HEK293 (cell line): Measurements from ENCODE around the gene RP2.

Experiments
- FEZF1 ChIP-seq: fragments of 450-650 bp; formaldehyde crosslinking; IDR thresholded peaks from 2 replicates; pipeline ENCODE4 v1.5.1; 2016; ENCODE audit warnings: missing biosample characterization, missing genetic modification characterization
- HOXA7 ChIP-seq: sonication (generic); formaldehyde crosslinking; IDR thresholded peaks from 2 replicates; pipeline ENCODE4 v1.8.1; 2022; ENCODE audit warnings: missing genetic modification reagents, borderline replicate concordance
- IKZF3 ChIP-seq: fragments of 450-650 bp; IDR thresholded peaks from 2 replicates; pipeline ENCODE4 v1.5.0; 2018; ENCODE audit warnings: missing biosample characterization, mild to moderate bottlenecking, missing genetic modification characterization, moderate library complexity
- KLF7 ChIP-seq: fragments of 450-650 bp; formaldehyde crosslinking; IDR thresholded peaks from 2 replicates; pipeline ENCODE4 v1.5.1; 2016; ENCODE audit warnings: missing biosample characterization, missing genetic modification characterization, borderline replicate concordance
- OSR2 ChIP-seq: fragments of 450-650 bp; formaldehyde crosslinking; IDR thresholded peaks from 2 replicates; pipeline ENCODE4 v1.5.1; 2016; ENCODE audit warnings: missing biosample characterization, missing genetic modification characterization
- PRDM1 ChIP-seq: fragments of 450-650 bp; formaldehyde crosslinking; IDR thresholded peaks from 2 replicates; pipeline ENCODE4; 2016; ENCODE audit warnings: missing biosample characterization, missing genetic modification characterization
- ZBTB10 ChIP-seq: fragments of 450-650 bp; formaldehyde crosslinking; IDR thresholded peaks from 2 replicates; pipeline ENCODE4 v1.5.1; 2016; ENCODE audit warnings: missing biosample characterization, missing genetic modification characterization
- ZBTB17 ChIP-seq: fragments of 450-650 bp; formaldehyde crosslinking; IDR thresholded peaks from 2 replicates; pipeline ENCODE4 v1.5.1; 2016; ENCODE audit warnings: missing biosample characterization, missing genetic modification characterization
- ZBTB21 ChIP-seq: fragments of 450-650 bp; formaldehyde crosslinking; IDR thresholded peaks from 2 replicates; pipeline ENCODE4 v1.5.1; 2017; ENCODE audit warnings: missing biosample characterization, missing genetic modification characterization
- ZBTB48 ChIP-seq: fragments of 450-650 bp; formaldehyde crosslinking; IDR thresholded peaks from 2 replicates; pipeline ENCODE4 v1.5.1; 2016; ENCODE audit warnings: missing biosample characterization, missing genetic modification characterization
- ZNF114 ChIP-seq: fragments of 450-650 bp; formaldehyde crosslinking; IDR thresholded peaks from 2 replicates; pipeline ENCODE4 v1.5.0; 2017; ENCODE audit warnings: missing biosample characterization, missing genetic modification characterization
- ZNF121 ChIP-seq: fragments of 450-650 bp; formaldehyde crosslinking; IDR thresholded peaks from 2 replicates; pipeline ENCODE4 v1.5.1; 2016; ENCODE audit warnings: missing biosample characterization, missing genetic modification characterization
- ZNF155 ChIP-seq: fragments of 450-650 bp; formaldehyde crosslinking; IDR thresholded peaks from 2 replicates; pipeline ENCODE4 v1.5.1; 2016; ENCODE audit warnings: missing biosample characterization, missing genetic modification characterization
- ZNF19 ChIP-seq: fragments of 450-650 bp; formaldehyde crosslinking; IDR thresholded peaks from 2 replicates; pipeline ENCODE4; 2016; ENCODE audit warnings: missing biosample characterization, missing genetic modification characterization, low read depth
- ZNF248 ChIP-seq: fragments of 450-650 bp; formaldehyde crosslinking; IDR thresholded peaks from 2 replicates; pipeline ENCODE4 v1.5.1; 2017; ENCODE audit warnings: missing biosample characterization, missing genetic modification characterization
- ZNF266 ChIP-seq: fragments of 450-650 bp; formaldehyde crosslinking; IDR thresholded peaks from 2 replicates; pipeline ENCODE4 v1.5.1; 2016; ENCODE audit warnings: missing biosample characterization, missing genetic modification characterization, low read depth
- ZNF366 ChIP-seq: fragments of 450-650 bp; formaldehyde crosslinking; conservative IDR thresholded peaks from 2 replicates; pipeline ENCODE4 v1.5.1; 2016; ENCODE audit warnings: missing biosample characterization, missing genetic modification characterization
- ZNF398 ChIP-seq: fragments of 450-650 bp; formaldehyde crosslinking; IDR thresholded peaks from 2 replicates; pipeline ENCODE4 v1.5.1; 2017; ENCODE audit warnings: missing biosample characterization, missing genetic modification characterization
- ZNF513 ChIP-seq: fragments of 450-650 bp; IDR thresholded peaks from 2 replicates; pipeline ENCODE4 v1.5.1; 2018; ENCODE audit warnings: missing biosample characterization, missing genetic modification characterization
- ZNF544 ChIP-seq: fragments of 450-650 bp; formaldehyde crosslinking; IDR thresholded peaks from 2 replicates; pipeline ENCODE4 v1.5.0; 2017; ENCODE audit warnings: missing biosample characterization, missing genetic modification characterization
- ZNF629 ChIP-seq: fragments of 450-650 bp; formaldehyde crosslinking; IDR thresholded peaks from 2 replicates; pipeline ENCODE4 v1.5.1; 2017; ENCODE audit warnings: missing biosample characterization, missing genetic modification characterization
- ZNF785 ChIP-seq: fragments of 450-650 bp; formaldehyde crosslinking; IDR thresholded peaks from 2 replicates; pipeline ENCODE4 v1.5.1; 2016; ENCODE audit warnings: missing biosample characterization, missing genetic modification characterization
- TF ChIP-seq, protein P1 (sequence below): fragments of 450-650 bp; formaldehyde crosslinking; IDR thresholded peaks from 2 replicates; pipeline ENCODE4 v1.5.1; 2016; ENCODE audit warnings: missing biosample characterization, missing genetic modification characterization
- TF ChIP-seq, protein P2 (sequence below): fragments of 450-650 bp; formaldehyde crosslinking; IDR thresholded peaks from 2 replicates; pipeline ENCODE4 v1.5.1; 2016; ENCODE audit warnings: missing biosample characterization, missing genetic modification characterization
- TF ChIP-seq, protein P3 (sequence below): fragments of 450-650 bp; formaldehyde crosslinking; IDR thresholded peaks from 2 replicates; pipeline ENCODE4 v1.5.1; 2017; ENCODE audit warnings: missing biosample characterization, missing genetic modification characterization
- TF ChIP-seq, protein P4 (sequence below): fragments of 450-650 bp; formaldehyde crosslinking; IDR thresholded peaks from 2 replicates; pipeline ENCODE4 v1.5.1; 2016; ENCODE audit warnings: missing biosample characterization, missing genetic modification characterization

Gene RP2

DNA sequence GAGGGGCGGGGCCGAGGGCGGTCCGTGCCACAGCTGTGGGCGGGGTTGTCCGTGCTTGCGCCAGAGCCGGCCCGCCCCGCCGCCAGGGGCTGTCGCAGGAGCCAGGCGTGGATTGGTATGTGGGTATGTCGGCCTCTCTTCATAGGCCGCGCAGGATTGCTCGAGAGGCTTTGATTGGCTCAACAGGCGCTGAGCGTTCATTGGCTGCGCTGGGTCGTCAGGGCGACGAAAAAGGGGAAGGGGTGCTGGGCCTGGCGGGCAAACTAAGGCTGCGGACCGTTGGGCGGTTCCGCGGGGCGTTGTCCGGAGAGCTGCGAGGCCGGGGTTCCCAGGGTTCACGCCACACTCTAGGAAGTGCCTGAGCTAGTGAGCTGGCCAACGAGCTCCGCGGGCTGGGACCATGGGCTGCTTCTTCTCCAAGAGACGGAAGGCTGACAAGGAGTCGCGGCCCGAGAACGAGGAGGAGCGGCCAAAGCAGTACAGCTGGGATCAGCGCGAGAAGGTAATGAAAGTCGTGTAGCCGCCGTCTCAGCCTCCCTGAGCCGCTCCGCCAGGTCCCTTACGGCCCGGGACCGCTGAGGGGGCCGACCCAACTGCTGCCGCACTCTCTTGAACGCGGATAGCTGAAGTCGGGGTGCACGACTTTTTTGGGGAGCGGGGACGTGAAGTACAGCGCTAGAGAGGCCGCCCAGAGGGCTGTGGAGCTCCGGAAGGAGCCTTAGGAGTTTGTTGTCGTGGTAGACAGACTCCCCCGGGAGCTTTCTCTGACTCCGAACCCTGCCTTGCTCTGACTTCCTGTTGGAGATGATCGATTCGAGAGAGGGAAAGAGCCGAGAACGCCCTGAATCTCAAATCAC is at the start of gene RP2 (continued):
- TF ChIP-seq, protein P1, sequence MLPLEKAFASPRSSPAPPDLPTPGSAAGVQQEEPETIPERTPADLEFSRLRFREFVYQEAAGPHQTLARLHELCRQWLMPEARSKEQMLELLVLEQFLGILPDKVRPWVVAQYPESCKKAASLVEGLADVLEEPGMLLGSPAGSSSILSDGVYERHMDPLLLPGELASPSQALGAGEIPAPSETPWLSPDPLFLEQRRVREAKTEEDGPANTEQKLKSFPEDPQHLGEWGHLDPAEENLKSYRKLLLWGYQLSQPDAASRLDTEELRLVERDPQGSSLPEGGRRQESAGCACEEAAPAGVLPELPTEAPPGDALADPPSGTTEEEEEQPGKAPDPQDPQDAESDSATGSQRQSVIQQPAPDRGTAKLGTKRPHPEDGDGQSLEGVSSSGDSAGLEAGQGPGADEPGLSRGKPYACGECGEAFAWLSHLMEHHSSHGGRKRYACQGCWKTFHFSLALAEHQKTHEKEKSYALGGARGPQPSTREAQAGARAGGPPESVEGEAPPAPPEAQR (tag by site-specific recombination), result no peak
- TF ChIP-seq ZBTB48 (tag by site-specific recombination), result peak; percentile 98
- no peak for TF ChIP-seq HOXA7 (CRISPR knock-in tag)
- peak; percentile 36 for TF ChIP-seq PRDM1 (tag by site-specific recombination)
- TF ChIP-seq ZNF544 (tag by site-specific recombination), result no peak
- TF ChIP-seq, protein P2, sequence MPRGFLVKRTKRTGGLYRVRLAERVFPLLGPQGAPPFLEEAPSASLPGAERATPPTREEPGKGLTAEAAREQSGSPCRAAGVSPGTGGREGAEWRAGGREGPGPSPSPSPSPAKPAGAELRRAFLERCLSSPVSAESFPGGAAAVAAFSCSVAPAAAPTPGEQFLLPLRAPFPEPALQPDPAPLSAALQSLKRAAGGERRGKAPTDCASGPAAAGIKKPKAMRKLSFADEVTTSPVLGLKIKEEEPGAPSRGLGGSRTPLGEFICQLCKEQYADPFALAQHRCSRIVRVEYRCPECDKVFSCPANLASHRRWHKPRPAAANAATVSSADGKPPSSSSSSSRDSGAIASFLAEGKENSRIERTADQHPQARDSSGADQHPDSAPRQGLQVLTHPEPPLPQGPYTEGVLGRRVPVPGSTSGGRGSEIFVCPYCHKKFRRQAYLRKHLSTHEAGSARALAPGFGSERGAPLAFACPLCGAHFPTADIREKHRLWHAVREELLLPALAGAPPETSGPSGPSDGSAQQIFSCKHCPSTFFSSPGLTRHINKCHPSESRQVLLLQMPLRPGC (tag by site-specific recombination), result no peak
- TF ChIP-seq ZBTB17, result peak; percentile 95
- no peak for TF ChIP-seq ZNF266 (tag by site-specific recombination)
- no peak for TF ChIP-seq ZNF398 (tag by site-specific recombination)
- no peak for TF ChIP-seq ZNF155
- no peak for TF ChIP-seq ZNF121 (tag by site-specific recombination)
- TF ChIP-seq KLF7 (tag by site-specific recombination), result peak; percentile 95
- TF ChIP-seq ZBTB10 (tag by site-specific recombination), result peak; percentile 80
- no peak for TF ChIP-seq ZNF19 (tag by site-specific recombination)
- no peak for TF ChIP-seq ZNF114 (tag by site-specific recombination)
- no peak for TF ChIP-seq ZNF513
- TF ChIP-seq, protein P3, sequence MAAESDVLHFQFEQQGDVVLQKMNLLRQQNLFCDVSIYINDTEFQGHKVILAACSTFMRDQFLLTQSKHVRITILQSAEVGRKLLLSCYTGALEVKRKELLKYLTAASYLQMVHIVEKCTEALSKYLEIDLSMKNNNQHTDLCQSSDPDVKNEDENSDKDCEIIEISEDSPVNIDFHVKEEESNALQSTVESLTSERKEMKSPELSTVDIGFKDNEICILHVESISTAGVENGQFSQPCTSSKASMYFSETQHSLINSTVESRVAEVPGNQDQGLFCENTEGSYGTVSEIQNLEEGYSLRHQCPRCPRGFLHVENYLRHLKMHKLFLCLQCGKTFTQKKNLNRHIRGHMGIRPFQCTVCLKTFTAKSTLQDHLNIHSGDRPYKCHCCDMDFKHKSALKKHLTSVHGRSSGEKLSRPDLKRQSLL (tag by site-specific recombination), result no peak
- TF ChIP-seq ZNF366 (tag by site-specific recombination), result no peak
- no peak for TF ChIP-seq ZNF248 (tag by site-specific recombination)
- no peak for TF ChIP-seq ZNF785 (tag by site-specific recombination)
- no peak for TF ChIP-seq ZBTB21 (tag by site-specific recombination)
- TF ChIP-seq ZNF629, result no peak
- no peak for TF ChIP-seq IKZF3 (tag by site-specific recombination)
- no peak for TF ChIP-seq FEZF1 (tag by site-specific recombination)
- TF ChIP-seq, protein P4, sequence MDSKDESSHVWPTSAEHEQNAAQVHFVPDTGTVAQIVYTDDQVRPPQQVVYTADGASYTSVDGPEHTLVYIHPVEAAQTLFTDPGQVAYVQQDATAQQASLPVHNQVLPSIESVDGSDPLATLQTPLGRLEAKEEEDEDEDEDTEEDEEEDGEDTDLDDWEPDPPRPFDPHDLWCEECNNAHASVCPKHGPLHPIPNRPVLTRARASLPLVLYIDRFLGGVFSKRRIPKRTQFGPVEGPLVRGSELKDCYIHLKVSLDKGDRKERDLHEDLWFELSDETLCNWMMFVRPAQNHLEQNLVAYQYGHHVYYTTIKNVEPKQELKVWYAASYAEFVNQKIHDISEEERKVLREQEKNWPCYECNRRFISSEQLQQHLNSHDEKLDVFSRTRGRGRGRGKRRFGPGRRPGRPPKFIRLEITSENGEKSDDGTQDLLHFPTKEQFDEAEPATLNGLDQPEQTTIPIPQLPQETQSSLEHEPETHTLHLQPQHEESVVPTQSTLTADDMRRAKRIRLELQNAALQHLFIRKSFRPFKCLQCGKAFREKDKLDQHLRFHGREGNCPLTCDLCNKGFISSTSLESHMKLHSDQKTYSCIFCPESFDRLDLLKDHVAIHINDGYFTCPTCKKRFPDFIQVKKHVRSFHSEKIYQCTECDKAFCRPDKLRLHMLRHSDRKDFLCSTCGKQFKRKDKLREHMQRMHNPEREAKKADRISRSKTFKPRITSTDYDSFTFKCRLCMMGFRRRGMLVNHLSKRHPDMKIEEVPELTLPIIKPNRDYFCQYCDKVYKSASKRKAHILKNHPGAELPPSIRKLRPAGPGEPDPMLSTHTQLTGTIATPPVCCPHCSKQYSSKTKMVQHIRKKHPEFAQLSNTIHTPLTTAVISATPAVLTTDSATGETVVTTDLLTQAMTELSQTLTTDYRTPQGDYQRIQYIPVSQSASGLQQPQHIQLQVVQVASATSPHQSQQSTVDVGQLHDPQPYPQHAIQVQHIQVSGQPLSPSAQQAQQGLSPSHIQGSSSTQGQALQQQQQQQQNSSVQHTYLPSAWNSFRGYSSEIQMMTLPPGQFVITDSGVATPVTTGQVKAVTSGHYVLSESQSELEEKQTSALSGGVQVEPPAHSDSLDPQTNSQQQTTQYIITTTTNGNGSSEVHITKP, result peak; percentile 88
- no peak for TF ChIP-seq OSR2 (tag by site-specific recombination)
